Kidney (tissue), 14 donors: ENCODE data around the gene CHRNE. TPM values are rescaled to one million over a fixed set of nuclear protein-coding genes. Genes with fewer than 3 reads are reported as not detected.

Experiments
- DNase-seq, 5 donors: peaks; one replicate each; pipeline ENCODE4 v3.0.0-alpha.2; 2013 to 2020
- FAIRE-seq: peaks from 2 replicates; lab custom pipeline; 2012; peaks lifted over from hg19 to GRCh38; lab: Jason Lieb, UNC
- H3K27ac ChIP-seq, 2 donors: one replicate each; pipeline ENCODE4 v1.7.0; 2013; ENCODE audit warnings: low read depth in 2 of 2, low read length in 2 of 2, inconsistent platforms in 1 of 2
- H3K27me3 ChIP-seq: one replicate; pipeline ENCODE4 v1.7.1; 2013; ENCODE audit warnings: low read length, inconsistent platforms; ENCODE audit not compliant: control insufficient read depth, insufficient read depth
- H3K36me3 ChIP-seq, 3 donors: one replicate each; pipeline versions ENCODE4 v1.7.0 to v1.7.1; 2013; ENCODE audit warnings: low read length in 3 of 3, control low read depth in 1 of 3, inconsistent platforms in 1 of 3; ENCODE audit not compliant: insufficient read depth in 3 of 3, control insufficient read depth in 2 of 3
- H3K4me1 ChIP-seq, 3 donors: one replicate each; pipeline versions ENCODE4 v1.7.0 to v1.7.1; 2013; ENCODE audit warnings: low read length in 3 of 3, inconsistent platforms in 1 of 3, low read depth in 1 of 3; ENCODE audit not compliant: control insufficient read depth in 2 of 3, insufficient read depth in 2 of 3
- H3K4me3 ChIP-seq, 3 donors: one replicate each; pipeline versions ENCODE4 v1.7.0 to v1.8.1; 2013; ENCODE audit warnings: low read length in 3 of 3, control low read depth in 1 of 3, inconsistent platforms in 1 of 3
- H3K9ac ChIP-seq, 3 donors: one replicate each; pipeline versions ENCODE4 v1.7.0 to v1.7.1; 2013; ENCODE audit warnings: low read length in 3 of 3, control low read depth in 1 of 3, inconsistent platforms in 1 of 3
- H3K9me3 ChIP-seq, 3 donors: one replicate each; pipeline versions ENCODE4 v1.7.0 to v1.7.1; 2013; ENCODE audit warnings: low read length in 3 of 3, control low read depth in 1 of 3, inconsistent platforms in 1 of 3; ENCODE audit not compliant: control insufficient read depth in 2 of 3, insufficient read depth in 1 of 3
- intact Hi-C: fragments of 100-400 bp; cut with DNase I; formaldehyde crosslinking; loops from one replicate; pipeline ENCODE4 v1.11.1; 2022
- polyA plus RNA-seq: library from polyadenylated mRNA; stranded (reverse); fragments of 350-450 nt; fragmentation: Illumina TruSeq; extraction: RNeasy Lipid Tissue Mini Kit (QIAGEN cat#74804); gene quantifications from one replicate; pipeline ENCODE4 v1.2.3, GENCODE V29; 2014; ENCODE audit warnings: low read depth, low replicate concordance; ENCODE audit not compliant: insufficient read depth
- total RNA-seq: library from RNA; stranded (reverse); fragmentation: NEBNext Ultra II Directional; extraction: Animal tissue kit (Norgen Biotek cat#: 25700); gene quantifications from one replicate; pipeline ENCODE4 v1.2.1, GENCODE V29; 2021
- TF ChIP-seq, protein P1 (sequence below): IDR thresholded peaks from 3 replicates; pipeline ENCODE4 v1.5.1; 2012; ENCODE audit warnings: mild to moderate bottlenecking, moderate library complexity, borderline replicate concordance; ENCODE audit not compliant: insufficient read depth; ENCODE audit errors: extremely low read depth
- donor health status: control.
- donor health status: control.
- donor health status: control.
- donor health status: control.
- donor health status: control.
- donor health status: DM: yes; HTN: yes; CAD: no.
- donor health status: Normal renal cell carcinoma (clear cell type).

The CHRNE gene
- total and polyA plus RNA-seq, 2 donors from 2014 or later = 0.82 to 1.3 TPM

DNA sequence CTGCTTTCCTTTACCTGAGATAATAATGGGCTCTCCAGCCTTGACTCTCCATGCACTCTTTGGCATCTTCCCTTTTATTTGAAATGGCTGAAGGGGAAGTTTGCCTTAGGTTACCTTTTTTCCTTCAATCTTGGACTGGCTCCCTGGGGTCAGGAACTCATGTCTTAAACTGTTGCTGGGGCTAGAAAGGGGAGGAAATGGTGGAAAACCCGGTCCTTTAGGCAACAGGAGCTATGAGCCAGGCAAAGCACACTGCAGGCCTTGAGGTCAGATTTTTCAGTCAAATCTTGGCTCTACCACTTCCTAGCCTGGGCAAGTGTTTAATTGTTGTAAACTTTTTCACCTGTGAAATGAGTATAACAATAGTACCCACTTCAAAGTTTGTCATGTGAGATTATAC lies 39.6 kb downstream of the CHRNE start:
- no peak for FAIRE-seq
- no peaks in the 10 kb centered on the region for H3K9me3 ChIP-seq
- TF ChIP-seq, protein P1, sequence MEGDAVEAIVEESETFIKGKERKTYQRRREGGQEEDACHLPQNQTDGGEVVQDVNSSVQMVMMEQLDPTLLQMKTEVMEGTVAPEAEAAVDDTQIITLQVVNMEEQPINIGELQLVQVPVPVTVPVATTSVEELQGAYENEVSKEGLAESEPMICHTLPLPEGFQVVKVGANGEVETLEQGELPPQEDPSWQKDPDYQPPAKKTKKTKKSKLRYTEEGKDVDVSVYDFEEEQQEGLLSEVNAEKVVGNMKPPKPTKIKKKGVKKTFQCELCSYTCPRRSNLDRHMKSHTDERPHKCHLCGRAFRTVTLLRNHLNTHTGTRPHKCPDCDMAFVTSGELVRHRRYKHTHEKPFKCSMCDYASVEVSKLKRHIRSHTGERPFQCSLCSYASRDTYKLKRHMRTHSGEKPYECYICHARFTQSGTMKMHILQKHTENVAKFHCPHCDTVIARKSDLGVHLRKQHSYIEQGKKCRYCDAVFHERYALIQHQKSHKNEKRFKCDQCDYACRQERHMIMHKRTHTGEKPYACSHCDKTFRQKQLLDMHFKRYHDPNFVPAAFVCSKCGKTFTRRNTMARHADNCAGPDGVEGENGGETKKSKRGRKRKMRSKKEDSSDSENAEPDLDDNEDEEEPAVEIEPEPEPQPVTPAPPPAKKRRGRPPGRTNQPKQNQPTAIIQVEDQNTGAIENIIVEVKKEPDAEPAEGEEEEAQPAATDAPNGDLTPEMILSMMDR = no peak

DNA sequence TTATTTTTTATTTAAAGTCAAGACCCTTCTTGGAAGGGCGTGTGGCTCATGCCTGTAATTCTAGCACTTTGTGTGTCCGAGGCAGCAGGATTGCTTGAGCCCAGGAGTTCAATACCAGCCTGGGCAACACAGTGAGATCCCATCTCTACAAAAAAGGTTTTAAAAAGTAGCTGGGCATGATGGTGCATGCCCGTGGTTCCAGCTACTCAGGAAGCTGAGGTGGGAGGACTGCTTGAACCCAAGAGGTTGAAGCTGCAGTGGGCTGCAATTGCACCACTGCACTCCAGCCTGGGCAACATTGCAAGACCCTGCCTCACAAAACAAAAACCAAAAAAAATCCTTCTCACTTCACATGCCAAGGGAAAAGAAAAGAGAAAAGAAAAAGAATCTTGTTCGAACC lies 40.2 kb downstream of the CHRNE start:
- no peak for FAIRE-seq
- Histone ChIP-seq H3K27ac (no peak overlapping the region), H3K4me3 (no peak overlapping the region), H3K4me1 (peaks cover 0 to 4% (median 4%) of the 10 kb centered on the region in 3 donors), H3K36me3 (peaks cover 0 to 4% (median 0%) of the 10 kb centered on the region in 3 donors), H3K9me3 (no peaks in the 10 kb centered on the region), H3K9ac (no peak overlapping the region), H3K27me3 (no peaks in the 10 kb centered on the region)
- intact Hi-C loops = no loop called here
- DNase-seq = peak in 1 of 5 donors; percentile 18
- TF ChIP-seq, protein P1 = no peak

More for the DNA sequence above, 39.6 kb downstream of the CHRNE start:
- intact Hi-C loops = no loop called here
- no peak overlapping the region for H3K9ac ChIP-seq
- peaks cover 0 to 4% (median 0%) of the 10 kb centered on the region in 3 donors for H3K36me3 ChIP-seq
- H3K27me3 ChIP-seq = no peaks in the 10 kb centered on the region
- H3K4me1 ChIP-seq = peaks cover 0 to 4% (median 2%) of the 10 kb centered on the region in 3 donors
- H3K27ac ChIP-seq = no peak overlapping the region
- no peak for DNase-seq
- H3K4me3 ChIP-seq = no peak overlapping the region

DNA sequence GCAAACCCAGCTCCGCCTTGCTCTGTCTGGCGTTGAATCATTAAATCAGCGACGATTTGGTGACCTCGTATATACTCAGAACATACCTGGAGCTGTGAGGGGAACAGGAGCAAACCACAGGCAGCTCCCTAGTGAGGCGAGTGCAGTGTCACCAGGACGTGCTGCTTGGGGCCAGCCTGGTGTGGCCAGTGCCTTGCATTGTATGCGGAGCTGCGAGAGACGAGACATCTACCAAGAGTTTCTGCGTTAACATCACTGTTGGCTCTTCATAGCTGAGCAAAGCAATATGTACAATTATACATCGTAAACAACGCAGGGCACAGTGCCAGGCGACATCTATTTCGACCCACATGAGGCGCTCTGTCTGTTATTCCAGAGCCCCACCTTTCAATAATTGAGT lies 41.8 kb downstream of the CHRNE start:
- Histone ChIP-seq H3K36me3 (peaks cover 0 to 4% (median 0%) of the 10 kb centered on the region in 3 donors), H3K27ac (no peak overlapping the region), H3K27me3 (no peaks in the 10 kb centered on the region), H3K9ac (no peak overlapping the region), H3K4me3 (no peak overlapping the region), H3K9me3 (no peaks in the 10 kb centered on the region), H3K4me1 (peaks cover 0 to 8% (median 4%) of the 10 kb centered on the region in 3 donors)
- DNase-seq = no peak
- no peak for FAIRE-seq
- intact Hi-C loops = no loop called here
- TF ChIP-seq, protein P1 = no peak

DNA sequence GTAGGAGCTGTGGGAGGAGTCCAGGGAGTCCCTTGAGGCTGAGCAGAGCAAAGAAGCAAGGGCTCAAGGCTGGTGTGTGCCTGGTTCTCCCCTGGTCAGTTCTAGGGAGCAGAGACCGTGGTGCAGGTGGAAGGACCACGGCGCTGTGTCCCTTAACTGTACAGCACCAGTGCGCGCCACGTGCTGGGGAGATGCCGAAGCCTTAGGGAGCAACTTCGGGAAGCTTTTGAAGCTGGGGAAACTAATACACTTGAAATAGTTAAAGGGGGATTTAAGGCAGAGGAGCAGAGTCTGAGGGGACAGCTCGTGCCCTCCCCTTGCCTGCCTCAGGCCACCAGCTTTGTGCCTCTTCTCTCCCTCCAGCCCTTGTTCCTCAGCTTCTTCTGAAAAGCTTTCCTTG lies 42.2 kb downstream of the CHRNE start:
- H3K27ac ChIP-seq = no peak overlapping the region
- no peaks in the 10 kb centered on the region for H3K27me3 ChIP-seq
- no peak for DNase-seq
- H3K4me3 ChIP-seq = no peak overlapping the region
- TF ChIP-seq, protein P1 = no peak
- peaks cover 0 to 8% (median 4%) of the 10 kb centered on the region in 3 donors for H3K4me1 ChIP-seq
- no peaks in the 10 kb centered on the region for H3K9me3 ChIP-seq
- intact Hi-C loops = no loop called here
- FAIRE-seq = no peak
- H3K9ac ChIP-seq = no peak overlapping the region
- H3K36me3 ChIP-seq = peaks cover 0 to 4% (median 0%) of the 10 kb centered on the region in 3 donors
